GM12801 (cell line): Measurements from ENCODE around the gene MYL2.

Experiments used
- TF ChIP-seq, protein P1 (sequence below): IDR thresholded peaks from one replicate; pipeline ENCODE4 v1.5.1; 2011; ENCODE audit warnings: control low read depth; ENCODE audit not compliant: insufficient read length; ENCODE audit errors: extremely low read depth

Gene MYL2

DNA sequence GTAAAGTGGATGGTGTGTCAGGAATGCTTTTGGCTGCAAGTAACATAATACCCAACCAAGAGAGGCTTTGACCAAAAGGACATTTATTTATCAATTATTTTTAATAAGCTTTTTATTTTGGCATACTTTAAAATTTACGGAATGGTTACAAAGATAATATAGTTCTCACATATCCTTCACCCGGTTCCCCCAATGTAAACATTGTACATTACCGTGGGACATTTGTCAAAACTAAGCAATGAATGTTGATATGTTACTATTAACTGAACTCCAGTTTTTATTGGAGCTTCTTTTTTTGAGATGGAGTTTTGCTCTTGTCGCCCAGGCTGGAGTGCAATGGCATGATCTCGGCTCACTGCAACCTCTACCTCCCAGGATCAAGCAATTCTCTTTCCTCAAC, 50.6 kb downstream of the MYL2 start:
- TF ChIP-seq, protein P1, sequence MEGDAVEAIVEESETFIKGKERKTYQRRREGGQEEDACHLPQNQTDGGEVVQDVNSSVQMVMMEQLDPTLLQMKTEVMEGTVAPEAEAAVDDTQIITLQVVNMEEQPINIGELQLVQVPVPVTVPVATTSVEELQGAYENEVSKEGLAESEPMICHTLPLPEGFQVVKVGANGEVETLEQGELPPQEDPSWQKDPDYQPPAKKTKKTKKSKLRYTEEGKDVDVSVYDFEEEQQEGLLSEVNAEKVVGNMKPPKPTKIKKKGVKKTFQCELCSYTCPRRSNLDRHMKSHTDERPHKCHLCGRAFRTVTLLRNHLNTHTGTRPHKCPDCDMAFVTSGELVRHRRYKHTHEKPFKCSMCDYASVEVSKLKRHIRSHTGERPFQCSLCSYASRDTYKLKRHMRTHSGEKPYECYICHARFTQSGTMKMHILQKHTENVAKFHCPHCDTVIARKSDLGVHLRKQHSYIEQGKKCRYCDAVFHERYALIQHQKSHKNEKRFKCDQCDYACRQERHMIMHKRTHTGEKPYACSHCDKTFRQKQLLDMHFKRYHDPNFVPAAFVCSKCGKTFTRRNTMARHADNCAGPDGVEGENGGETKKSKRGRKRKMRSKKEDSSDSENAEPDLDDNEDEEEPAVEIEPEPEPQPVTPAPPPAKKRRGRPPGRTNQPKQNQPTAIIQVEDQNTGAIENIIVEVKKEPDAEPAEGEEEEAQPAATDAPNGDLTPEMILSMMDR = no peak

DNA sequence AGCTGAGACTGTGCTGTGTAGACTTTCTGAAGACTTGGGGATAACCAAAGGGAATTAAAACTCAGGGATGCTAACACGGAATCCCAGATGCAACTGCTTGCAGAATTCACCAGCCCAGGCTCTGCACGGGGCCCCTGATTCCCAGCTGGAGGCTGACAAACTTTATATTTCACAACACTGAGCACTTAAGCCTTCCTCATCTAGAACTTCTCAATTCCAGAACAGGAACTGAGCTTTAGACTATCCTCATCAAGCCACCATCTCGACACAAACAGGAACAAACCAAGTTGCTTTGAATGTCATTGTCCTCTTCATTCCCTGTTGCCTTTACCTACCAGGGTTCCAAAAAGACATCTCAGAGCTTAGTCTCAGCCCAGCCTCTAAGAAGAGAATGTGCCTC, 51.4 kb downstream of the MYL2 start:
- TF ChIP-seq, protein P1 = no peak

DNA sequence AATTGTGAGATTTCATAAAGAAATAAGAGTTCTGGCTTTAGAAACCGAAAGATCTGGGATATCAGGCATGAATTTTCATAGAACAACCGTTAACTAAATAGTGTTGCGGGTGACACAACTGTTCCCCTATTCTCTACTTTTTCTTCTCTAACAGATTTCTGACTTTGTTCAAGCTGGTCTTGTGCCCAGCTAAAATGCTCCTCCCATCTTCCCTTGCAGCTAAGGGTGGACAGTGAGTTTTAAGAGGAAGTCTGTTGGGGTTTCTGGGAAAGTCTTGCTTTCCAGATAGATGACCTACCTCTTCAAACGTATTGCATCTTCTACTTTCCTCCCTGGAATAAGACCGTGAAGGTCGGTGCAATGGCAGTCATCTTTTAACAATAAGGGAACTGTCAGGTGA, 54.9 kb downstream of the MYL2 start:
- TF ChIP-seq, protein P1 = no peak

DNA sequence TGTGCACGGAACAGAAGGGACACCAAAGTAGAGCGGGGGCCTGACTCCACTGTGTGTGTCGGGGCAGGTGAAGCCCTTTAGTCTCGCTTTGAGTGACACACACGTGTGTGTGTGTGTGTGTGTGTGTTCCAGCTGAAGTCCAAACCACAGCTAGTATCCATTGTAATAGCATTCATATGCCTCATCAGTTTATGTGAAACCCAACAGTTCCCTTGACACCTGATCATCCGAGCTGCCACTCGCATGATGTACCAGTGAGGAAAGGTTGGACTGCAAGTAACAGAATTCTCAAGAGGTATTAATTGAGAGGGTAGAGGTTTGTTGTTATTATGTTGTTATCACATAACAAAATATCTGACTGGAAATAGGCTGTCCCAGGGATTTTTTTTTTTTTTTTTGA, 57.2 kb downstream of the MYL2 start:
- TF ChIP-seq, protein P1 = no peak

GRCh38 chr12:110862329-110862728, 58.0 kb downstream of the MYL2 start:
- TF ChIP-seq, protein P1 = no peak

DNA sequence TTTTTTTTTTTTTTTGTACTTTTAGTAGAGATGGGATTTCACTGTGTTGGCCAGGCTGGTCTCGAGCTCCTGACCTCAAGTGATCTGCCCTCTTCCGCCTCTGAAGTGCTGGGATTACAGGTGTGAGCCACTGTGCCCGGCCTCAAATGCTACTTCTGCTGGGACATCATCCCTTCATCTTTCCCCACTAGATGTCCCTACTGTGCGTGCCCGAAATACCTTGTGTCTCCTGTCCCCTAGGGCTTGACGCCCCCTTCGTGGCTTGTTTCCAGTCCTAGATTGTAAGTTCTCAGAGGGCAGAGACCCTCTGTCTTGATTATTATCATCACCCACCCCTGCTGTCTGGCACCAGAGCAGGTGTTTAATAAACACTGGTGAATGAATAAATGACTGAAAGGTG, 58.6 kb downstream of the MYL2 start:
- TF ChIP-seq, protein P1 = no peak
